GM12872 (cell line): ENCODE measurements around the gene DELE1.

Experiments used
- TF ChIP-seq, protein P1 (sequence below): IDR thresholded peaks from 3 replicates; pipeline ENCODE4 v1.5.1; 2011; ENCODE audit warnings: low read depth, mild to moderate bottlenecking, low read length, moderate library complexity; ENCODE audit not compliant: insufficient read depth

DELE1 gene

DNA sequence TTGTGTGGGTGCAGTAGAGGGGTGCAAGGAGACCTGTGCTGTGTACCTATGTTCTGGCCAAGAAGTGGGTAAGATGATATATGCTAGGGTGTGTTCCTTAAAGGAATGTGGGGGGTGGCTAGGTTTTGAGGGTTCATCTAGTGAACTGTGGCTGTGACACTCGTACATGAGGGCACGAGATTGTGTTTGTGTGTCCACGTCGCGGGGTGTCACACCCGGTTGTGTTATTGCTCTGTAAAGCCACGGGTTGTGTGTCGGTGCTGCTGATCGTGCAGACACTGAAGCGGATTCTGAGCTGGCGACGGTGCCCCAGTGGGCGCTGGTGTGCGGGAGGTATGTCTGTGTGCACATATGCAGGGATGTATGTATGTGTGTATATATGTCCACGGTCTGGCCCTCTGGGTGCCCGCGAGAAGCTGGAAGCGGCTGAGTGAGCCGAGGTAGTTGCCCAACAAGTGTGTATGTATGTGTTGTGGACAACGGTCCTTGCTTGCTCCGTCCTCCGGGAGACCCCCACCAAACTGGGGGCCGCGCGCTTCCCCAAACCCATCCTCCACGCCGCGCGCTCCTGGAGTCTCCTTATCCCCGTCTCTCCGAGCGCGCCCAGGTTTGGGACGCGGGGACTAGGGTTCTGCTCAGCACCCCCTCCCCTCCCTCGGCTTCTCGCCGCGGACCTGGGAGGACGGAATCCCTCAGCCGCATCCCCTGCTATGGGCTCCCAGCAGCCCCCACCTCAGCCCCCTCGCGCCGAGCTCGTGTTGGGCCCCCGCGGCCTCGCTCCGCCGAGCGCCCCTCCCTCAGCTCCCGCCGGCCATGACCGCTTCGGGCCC, 46.1 kb upstream of the DELE1 start:
- TF ChIP-seq, protein P1, sequence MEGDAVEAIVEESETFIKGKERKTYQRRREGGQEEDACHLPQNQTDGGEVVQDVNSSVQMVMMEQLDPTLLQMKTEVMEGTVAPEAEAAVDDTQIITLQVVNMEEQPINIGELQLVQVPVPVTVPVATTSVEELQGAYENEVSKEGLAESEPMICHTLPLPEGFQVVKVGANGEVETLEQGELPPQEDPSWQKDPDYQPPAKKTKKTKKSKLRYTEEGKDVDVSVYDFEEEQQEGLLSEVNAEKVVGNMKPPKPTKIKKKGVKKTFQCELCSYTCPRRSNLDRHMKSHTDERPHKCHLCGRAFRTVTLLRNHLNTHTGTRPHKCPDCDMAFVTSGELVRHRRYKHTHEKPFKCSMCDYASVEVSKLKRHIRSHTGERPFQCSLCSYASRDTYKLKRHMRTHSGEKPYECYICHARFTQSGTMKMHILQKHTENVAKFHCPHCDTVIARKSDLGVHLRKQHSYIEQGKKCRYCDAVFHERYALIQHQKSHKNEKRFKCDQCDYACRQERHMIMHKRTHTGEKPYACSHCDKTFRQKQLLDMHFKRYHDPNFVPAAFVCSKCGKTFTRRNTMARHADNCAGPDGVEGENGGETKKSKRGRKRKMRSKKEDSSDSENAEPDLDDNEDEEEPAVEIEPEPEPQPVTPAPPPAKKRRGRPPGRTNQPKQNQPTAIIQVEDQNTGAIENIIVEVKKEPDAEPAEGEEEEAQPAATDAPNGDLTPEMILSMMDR: no peak

DNA sequence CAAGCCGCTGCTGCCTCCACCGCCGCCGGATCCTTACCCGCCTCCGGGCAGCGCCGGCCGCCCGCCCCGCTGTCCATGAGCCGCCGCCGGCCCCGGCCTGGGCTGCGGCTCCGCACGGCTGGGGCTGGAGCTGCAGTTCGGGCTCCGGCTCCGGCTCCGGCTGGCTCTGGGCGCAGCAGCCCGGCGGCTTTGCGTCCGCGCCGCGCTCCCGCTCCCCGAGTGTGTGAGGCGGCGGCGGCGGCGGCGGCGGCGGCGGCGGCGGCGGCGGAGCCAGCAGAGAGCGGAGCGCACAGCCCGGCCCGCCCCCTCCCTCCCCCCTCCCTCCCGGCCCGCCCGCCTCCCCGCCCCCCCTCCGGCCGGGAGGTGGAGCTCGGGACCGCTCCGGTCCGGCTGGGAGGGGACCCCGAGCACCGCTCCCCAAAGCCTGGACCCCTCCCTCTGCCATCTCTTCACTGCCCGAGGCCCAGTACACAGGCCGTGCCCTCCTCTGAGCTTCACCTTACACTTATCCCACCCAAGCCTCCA, 45.4 kb upstream of the DELE1 start, which contains the start of gene PCDH1:
Gene PCDH1 (minus strand): TSS at position 225 of the 525 bp plus-strand sequence. CDS start 148 bp downstream, at position 77.
- TF ChIP-seq, protein P1: no peak

DNA sequence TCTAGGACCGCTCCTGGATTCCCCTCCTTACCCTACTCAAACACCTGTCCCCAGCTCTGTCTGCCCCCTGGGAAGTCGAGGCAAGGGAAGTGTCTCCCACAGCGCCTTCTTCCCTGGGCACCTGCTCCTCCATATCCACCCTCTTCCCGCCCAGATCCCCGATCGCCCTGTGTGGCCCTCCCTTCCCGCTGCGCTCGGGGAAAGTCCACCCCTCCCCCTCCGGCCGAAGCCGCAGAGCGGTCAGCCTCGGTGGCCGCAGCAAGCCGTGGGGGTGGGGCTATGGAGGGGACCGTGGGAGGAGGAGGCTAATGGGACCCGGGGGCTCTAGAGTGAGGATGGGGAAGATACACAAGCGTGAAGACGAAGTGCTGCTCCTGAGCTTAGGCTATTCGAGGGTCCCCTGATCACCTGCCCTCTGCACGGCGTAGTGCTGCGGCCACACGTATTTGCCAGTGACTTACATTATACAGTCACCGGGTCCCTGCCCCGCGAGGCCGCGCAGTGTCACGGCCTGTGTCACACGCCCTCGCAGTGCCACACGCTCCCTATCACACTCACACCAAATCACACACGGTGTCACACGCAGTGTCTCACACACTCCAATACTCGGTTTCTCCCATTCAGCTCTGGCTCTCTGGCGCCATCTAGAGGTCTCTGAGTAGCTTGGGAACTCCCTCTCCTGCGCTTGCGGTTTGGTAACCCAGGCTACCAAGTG, 44.8 kb upstream of the DELE1 start:
- TF ChIP-seq, protein P1: peak; percentile 99

DNA sequence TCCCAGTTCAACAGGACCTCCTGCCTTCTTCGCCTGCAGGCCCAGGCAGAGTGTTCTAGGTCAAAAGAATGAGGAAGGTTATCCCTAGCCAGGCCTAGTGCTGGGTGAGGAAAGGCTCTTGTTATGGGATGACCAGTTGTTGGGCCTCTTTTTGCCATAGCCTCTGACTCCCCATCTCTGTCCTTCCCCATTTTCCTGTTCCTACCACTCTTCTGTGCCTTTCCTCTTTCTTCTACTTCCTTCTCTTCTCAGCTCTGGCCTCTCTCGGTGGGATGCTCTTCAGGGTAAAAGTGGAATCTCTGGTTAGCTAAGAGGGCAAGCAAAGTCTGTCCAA, 44.3 kb upstream of the DELE1 start:
- TF ChIP-seq, protein P1: no peak

DNA sequence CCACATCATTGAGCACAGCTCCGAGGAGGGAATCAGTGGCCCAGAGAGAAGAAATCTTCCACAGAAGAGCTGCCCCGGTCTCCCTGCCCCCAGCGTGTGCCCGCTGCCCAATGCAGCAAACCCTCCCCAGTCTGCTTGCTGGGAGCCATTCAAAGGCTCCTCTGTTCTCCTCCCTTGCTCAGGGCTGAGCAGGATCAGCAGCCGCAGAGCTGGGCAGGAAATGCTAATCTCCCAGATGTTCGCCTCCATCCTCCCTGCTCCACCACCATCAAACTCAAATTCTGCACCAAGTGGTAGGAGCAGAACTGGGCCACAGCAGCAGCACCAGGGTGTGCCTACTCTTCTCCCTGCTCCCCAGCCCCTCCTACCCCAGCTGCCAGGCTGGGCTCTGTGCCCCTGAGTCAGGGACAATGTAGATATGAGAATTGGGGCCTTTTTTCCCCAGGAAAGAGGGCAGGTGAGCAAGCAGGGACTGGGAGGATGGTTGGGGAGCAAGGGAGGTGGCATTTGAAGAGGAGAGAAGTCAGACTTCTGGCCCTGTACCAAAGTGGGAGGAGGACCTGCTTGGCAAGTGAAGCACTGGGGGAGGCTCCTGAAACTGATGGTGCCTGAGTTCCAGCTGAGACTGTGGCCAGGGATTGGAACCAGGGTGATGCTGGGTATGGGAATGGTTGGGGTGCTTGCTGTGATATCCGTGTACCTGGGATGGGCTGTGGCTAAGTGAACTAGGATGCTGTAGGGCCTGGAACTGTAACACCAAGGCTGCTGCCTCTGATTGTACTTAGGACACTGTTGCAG, 43.5 kb upstream of the DELE1 start:
- TF ChIP-seq, protein P1: no peak

DNA sequence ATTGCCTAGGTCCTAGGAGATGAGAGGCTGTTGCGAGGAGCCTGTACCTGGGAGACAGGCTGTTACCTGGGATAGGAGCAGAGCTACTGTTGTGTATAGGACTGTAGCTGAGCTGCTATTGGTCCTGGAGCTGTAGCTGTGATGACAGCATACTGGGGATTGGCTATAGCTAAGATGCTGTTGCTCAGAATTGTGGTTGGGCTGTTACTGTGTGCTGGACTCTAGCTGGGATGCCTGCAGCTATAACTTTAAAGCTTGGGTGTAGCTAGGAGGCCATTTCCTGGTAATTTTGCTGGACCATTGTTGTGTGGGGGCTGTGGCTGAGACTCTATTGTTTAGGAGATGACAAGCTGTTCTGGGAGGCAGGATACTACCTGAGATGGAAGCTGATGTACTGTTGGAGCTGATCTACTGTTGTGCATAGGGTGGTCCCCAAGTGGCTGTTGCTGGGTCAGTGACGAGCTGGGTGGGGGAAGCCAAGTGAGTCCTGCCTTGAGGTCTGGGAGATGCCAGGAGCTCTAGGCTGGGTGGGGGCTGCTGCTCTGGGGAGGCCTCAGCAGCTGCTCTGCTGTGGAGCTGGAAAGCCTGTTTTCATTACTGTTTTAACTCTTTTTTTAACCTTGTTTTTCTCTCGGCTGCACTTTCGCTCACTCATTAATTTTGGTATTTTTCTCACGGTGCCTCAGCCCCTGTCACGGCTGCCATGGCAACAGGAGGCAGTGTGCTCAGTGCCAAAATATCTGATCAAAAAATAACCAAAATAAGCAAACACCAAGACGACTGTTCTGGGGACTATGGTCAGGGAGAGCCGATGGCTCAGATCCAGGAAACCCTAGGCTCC, 42.5 kb upstream of the DELE1 start:
- TF ChIP-seq, protein P1: no peak
